ENCODE measurements around the gene PRSS36.

Gene PRSS36

DNA sequence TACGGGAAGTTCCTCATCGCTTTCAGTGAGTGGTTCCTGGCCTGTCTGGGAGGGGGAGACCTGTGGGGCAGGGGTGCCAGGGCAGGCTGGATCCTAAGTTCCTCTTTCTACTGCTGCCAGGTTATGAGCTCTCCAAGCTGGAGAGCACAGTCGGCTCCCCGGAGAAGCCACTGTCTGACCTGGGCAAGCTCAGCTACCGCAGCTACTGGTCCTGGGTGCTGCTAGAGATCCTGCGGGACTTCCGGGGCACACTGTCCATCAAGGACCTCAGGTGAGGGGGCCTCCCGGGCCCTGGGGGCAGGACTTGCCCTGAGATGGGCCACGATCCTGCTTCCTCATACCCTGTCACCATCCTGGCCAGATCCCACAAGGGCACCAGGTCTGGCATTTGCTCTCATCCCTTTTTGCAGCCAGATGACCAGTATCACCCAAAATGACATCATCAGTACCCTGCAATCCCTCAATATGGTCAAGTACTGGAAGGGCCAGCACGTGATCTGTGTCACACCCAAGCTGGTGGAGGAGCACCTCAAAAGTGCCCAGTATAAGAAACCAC is 19.5 kb downstream of the PRSS36 start:
- no peak for DNase-seq (ENCODE audit: extremely low spot score, insufficient read length, low read depth)
- FAIRE-seq = no peak

DNA sequence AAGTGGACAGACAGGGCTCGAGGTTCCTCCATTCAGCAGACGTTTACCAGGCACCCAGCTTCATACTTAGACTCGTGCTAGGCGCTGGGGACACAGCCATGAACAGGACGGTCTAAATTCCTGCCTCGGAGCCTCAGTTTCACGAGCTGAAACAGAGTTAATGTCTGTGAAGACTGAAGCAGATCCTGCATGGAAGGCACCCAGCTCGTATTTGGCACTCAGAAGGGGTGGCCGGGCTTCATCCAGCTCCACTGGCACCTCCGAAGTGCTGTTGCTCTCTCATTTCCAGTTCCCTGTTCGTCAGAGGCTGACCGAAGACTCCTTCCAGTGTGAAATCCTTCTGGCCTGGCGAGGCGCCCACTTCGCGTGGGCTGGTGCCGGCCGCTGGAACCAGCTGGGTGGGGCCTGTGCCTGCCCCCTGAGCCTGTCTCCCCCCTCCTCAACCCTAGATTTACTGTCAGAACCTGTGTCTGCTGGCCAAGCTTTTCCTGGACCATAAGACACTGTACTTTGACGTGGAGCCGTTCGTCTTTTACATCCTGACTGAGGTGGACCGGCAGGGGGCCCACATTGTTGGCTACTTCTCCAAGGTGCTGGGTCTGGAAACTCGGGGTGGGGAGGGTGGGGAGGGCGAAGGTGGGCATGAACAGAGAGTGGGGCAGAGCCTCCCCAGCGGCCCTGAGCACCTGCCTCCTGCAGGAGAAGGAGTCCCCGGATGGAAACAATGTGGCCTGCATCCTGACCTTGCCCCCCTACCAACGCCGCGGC is 20.1 kb downstream of the PRSS36 start:
- no peak for DNase-seq (ENCODE audit: extremely low spot score, insufficient read length, low read depth)
- no peak for FAIRE-seq

DNA sequence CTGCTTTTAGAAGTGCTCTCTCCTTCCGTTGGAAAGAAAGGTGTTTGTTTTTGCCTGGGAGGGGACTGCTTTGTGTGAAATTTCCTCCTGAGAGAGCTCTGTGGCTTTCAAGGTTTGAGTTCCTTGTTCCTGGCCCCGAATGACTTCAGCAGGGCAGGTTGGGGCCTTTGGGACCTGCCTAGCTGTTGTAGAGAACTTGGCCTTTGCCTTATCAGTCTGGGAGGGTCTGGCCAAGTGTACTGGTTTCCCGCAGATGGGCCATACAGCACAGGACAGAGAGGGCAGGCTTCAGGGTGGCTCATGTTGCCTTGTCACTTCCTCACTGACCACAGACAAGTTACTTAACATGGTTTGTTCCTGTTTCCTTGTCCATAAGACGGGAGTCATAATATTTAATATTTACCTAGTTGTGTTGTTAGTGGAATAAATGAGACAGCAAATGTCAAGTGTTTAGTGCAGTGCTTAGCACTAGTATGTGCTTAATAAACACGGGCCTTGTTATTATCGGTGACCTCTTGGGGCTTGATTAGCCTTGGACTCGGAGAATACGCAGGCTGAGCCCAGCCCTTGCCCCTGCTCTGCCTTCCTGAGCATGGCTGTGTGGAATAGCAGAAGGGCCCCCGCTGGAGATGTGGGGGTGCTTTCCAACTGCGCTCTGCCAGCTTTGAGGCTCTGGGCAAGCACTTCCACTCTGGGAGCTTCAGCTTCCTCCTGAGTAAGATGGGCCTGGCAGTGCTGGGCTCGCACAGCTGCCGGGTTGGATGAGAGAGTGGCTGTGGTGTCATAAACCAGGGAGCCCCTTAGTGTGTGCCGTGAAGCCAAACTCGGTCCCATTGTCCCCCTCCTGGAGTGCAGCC is 20.9 kb downstream of the PRSS36 start:
- FAIRE-seq = no peak

DNA sequence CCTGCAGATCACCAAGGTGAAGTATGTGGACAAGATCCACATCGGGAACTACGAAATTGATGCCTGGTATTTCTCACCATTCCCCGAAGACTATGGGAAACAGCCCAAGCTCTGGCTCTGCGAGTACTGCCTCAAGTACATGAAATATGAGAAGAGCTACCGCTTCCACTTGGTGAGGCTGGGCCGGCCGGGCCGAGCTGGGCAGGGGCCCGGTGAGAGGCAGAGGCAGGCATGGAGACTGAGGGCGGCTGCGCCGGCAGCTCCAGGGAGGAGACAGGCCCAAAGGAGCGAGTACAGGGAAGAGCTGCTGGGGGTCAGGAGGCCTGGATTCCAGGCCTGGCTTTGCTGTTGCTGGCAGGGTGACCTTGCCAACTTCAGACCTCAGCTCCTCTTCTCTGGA is 22.7 kb downstream of the PRSS36 start:
- no peak for FAIRE-seq

More for the DNA sequence above, 20.9 kb downstream of the PRSS36 start:
- DNase-seq (ENCODE audit: extremely low spot score, insufficient read length, low read depth) = no peak

DNA sequence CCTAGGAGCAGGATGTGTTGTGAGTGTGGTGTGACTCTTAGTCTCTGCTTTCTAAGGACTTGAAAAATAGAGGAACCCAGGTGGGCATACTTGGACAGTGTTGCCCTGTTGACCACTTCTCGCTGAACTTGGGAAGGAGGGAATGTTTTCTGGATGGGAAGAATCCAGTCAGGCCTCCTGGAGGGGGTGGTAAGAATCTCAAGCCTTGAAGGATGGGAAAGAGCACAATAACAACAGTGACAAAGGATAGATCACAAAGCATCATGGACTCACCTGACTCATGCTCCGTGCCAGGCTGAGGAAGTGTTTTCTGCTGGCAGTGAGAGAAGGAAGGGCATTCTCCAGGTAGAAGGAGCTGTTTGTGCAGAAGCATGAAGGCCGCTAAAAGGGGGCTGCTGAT is 24.0 kb downstream of the PRSS36 start:
- FAIRE-seq (no peak), DNase-seq (ENCODE audit: extremely low spot score, insufficient read length, low read depth) (no peak)

More for the DNA sequence above, 22.7 kb downstream of the PRSS36 start:
- no peak for DNase-seq (ENCODE audit: extremely low spot score, insufficient read length, low read depth)

DNA sequence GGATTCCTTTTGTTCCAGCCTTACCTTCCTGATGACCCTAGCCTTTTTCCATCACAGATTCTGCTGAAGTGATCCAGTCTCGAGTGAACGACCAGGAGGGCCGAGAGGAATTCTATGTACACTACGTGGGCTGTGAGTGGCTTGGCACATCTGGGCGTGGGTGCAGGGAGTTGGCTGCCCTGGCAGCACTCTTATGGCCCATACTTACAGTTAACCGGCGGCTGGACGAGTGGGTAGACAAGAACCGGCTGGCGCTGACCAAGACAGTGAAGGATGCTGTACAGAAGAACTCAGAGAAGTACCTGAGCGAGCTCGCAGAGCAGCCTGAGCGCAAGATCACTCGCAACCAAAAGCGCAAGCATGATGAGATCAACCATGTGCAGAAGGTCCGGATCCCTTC is 29.7 kb downstream of the PRSS36 start:
- no peak for FAIRE-seq

DNA sequence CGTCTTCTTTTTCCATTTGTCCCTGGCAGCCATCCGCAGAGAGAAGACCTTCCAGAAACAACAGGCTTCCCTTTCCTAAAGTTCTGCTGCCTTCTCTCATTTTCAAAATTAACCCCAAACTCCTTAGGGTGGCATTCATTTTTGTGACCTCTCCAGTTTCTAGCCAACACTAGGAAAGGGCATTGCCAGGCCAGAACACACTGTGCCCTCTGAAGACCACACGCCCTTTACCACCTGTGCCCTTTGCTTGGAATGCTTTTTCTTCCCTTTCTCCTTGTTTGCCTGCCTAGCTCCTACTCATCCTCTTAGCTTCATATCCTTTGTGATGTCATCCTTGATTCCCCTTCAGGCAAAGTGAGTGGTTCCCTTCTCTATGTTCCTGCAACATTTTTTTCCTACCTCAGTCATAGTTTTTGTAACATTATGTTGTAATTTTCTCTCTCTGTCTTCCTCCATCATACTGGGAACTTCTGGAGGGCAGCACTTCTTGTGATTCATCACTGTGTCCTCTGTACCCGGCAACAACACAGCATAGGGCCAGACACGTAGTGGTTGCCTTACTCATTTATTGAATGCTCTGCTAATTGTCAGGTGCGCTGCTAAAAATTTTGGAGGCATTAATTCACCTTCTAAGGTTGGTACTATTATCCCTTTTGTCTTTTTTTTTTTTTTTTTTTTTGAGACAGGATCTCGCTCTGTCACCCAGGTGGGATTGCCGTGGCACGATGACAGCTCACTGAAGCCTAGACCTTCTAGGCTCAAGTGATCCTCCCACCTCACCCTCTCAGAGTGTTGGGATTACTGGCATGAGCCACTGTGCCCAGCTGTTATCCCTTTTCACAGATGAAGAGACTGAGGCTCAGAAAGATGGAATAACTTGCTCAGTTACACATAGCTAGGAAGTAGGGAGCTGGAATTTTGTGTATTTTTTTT is 31.4 kb downstream of the PRSS36 start:
- no peak for DNase-seq (ENCODE audit: extremely low spot score, insufficient read length, low read depth)
- FAIRE-seq = no peak

More for the DNA sequence above, 29.7 kb downstream of the PRSS36 start:
- no peak for DNase-seq (ENCODE audit: extremely low spot score, insufficient read length, low read depth)

DNA sequence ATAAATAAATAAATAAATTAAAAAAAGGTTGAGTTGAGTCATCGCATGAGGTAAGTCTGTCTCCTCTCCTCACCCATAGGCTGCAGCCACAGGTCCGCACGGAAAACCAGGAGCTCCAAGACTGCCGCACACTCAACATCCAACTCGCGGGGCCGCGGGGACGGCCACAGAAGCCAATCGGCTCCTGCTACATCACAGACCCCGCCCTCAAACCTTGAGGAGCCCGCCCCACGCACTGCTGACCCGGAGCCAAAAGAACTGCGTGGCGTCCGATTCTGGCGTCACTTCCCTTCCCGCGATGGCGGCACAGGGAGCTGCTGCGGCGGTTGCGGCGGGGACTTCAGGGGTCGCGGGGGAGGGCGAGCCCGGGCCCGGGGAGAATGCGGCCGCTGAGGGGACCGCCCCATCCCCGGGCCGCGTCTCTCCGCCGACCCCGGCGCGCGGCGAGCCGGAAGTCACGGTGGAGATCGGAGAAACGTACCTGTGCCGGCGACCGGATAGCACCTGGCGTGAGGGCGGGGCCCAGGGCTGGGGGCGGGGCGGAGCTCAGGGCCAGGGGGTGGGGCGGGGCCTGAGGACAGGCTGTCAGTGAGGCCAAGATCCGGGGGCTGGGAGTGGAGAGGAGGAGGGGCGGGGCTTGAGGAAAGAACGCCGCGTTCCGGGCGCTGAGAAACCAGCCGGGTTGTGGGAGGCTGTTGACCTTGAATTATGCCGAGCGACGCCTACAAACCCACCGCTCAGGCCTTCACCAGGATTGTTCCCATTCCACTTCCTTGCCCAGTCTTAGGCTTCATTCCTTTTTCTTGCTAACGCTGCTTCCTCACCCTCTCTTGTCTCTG is 32.3 kb downstream of the PRSS36 start, which contains the start of gene KAT8:
Gene KAT8, plus strand, starts transcription at position 281 of the 839 bp plus-strand sequence. Its CDS starts 18 bp downstream, at position 299.
- DNase-seq (ENCODE audit: extremely low spot score, insufficient read length, low read depth) (peak; percentile 95), FAIRE-seq (peak; percentile 97)

DNA sequence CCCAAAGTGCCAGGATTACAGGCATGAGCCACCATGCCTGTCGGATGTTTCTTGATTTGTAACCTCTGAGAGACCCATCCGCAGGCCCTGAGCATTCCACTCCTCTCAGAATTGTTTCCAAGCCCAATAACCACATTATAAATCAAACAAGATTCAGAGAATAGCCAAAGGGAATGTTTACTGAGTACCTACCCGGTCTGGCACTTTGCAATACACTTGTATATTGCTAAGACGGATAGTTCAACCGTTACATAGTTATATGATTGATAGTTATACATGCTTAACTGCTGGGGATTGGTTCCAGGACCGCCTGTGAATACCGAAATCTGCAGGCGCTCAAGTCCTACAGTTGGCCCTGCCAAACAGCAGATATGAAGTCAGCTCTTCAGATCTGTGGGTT is 35.4 kb downstream of the PRSS36 start:
- DNase-seq (ENCODE audit: extremely low spot score, insufficient read length, low read depth) = no peak
- no peak for FAIRE-seq

DNA sequence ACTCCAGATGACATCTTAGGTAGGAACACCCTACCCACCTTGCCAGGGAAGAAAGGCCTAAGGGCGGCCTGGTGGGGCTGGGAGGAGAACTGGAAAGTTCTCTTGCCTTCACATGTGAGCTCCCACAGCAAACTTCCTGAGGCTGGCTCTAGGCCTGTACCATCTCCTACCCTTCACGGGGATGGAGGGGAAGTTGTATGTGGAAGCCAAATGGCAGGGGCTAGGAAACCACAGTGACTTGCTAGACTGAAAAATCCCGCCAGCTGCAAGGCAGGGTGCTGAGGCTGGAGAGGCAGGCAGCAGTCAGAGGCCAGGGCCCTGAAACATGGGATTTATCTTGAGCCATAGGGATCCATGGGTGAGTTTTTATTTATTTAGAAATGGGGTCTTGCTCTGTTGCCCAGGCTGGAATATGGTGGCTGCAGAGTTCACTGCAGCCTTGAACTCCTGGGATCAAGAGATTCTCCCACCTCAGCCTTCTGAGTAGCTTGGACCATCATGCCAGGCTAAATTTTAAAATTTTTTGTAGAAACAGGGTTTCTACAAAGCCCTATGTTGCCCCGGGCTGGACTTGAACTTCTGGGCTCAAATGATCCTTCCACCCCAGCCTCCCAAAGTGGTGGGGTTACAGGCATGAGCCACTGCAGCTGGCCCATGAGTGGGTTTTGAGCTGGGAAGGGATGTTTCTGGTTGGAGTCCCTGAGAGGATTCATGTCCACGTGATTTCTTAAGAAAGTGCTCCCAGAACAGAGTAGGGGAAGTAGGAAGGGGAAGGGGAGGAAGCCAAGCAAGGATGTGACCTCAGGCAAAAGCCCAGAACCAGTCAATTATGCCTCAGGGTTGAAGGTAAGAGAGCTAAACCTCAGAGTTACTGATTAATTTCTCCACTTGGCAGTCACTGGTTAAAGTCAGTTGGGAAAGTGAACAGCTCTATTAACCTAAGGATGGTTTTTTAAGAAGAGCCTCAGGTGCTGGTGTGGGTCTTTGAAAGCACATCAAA is 36.4 kb downstream of the PRSS36 start:
- FAIRE-seq (peak; percentile 90), DNase-seq (ENCODE audit: extremely low spot score, insufficient read length, low read depth) (no peak)

DNA sequence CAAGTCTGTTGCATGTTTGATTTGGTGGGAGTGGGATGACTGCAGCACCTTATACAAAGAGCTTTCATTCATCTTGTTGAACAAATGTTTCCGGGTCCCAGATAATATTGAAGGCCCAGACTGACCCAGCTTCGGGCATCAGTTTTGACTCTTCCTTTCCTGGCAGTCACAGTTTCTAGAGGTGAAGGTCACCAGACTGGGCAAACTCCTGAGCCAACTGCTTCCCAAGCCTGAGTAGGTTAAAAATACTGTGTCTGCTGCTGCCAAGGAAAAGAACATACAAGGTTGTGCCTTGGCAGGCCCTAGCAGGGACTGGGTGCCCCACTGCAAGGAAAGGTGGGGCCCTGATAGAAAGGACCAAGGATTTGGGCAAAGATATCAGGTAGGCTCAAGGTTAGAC is 37.2 kb downstream of the PRSS36 start:
- DNase-seq (ENCODE audit: extremely low spot score, insufficient read length, low read depth) (no peak), FAIRE-seq (no peak)

DNA sequence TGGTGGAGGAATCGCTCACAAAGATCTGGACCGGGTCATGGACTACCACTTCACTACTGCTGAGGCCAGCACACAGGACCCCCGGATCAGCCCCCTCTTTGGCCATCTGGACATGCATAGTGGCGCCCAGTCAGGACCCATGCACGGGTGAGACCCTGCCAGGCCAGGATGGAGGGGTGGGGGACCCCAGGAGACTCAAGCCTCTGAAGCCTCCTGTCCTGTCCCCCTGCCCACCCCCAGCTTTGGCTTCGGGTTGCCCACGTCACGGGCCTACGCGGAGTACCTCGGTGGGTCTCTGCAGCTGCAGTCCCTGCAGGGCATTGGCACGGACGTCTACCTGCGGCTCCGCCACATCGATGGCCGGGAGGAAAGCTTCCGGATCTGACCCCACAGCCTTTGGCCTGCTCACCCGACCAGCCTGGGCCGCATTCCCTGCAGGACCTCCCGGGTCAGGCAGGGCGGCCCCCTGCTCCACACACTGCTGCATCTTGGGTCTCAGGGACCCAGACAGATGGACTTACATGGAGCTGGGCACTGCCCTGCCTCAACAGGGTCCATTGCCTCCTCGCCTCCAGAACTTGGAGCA is 37.9 kb downstream of the PRSS36 start:
- FAIRE-seq (no peak), DNase-seq (ENCODE audit: extremely low spot score, insufficient read length, low read depth) (no peak)

DNA sequence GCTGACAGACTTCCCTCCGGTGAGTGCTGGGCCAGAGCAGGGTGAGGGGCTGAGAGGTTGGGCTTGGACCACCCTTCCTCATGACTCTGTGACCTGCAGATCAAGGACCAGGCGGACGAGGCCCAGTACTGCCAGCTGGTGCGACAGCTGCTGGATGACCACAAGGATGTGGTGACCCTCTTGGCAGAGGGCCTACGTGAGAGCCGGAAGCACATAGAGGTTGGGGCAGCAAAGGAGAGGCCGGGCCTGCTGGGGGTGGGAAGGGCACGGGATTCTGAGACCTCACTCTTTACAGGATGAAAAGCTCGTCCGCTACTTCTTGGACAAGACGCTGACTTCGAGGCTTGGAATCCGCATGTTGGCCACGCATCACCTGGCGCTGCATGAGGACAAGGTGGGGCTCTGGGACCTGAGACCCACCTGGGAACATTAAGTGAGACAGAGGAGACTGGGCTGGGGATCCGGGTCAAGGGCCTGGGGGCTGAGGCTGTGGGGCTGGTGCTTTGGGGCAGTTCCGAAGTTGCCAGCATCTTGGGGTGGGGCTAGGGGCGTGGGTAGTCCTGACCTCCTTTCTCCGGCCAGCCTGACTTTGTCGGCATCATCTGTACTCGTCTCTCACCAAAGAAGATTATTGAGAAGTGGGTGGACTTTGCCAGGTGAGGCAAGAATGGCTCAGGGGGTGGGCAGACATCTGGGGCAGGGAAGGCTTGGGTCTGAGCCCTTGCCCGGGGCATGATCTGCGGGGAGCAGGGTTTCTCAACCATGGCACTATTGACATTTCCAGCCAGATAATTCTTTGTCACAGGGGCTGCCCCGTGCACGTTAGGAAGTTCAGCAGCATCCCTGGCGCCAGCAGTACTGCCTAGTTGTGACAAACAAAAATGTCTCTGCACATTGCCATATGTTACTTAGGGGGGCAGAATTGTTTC is 39.5 kb downstream of the PRSS36 start:
- DNase-seq (ENCODE audit: extremely low spot score, insufficient read length, low read depth) = no peak
- FAIRE-seq = no peak

DNA sequence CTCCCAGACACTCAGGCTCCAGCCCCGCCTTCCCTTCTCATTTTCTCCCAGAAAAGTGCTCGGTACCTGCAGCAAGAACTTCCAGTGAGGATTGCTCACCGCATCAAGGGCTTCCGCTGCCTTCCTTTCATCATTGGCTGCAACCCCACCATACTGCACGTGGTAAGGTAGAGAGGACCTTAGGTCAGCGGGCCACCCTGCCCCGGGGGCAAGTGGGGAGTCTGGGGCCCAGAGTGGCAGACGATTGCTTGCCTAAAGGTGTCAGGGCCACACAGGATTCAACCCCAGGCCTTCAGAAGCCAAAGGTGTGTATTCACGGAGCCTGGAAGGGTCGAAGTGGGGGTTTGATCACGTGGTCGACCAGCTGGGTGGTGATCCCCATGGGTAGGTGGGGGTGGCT is 40.2 kb downstream of the PRSS36 start:
- FAIRE-seq (no peak), DNase-seq (ENCODE audit: extremely low spot score, insufficient read length, low read depth) (no peak)

DNA sequence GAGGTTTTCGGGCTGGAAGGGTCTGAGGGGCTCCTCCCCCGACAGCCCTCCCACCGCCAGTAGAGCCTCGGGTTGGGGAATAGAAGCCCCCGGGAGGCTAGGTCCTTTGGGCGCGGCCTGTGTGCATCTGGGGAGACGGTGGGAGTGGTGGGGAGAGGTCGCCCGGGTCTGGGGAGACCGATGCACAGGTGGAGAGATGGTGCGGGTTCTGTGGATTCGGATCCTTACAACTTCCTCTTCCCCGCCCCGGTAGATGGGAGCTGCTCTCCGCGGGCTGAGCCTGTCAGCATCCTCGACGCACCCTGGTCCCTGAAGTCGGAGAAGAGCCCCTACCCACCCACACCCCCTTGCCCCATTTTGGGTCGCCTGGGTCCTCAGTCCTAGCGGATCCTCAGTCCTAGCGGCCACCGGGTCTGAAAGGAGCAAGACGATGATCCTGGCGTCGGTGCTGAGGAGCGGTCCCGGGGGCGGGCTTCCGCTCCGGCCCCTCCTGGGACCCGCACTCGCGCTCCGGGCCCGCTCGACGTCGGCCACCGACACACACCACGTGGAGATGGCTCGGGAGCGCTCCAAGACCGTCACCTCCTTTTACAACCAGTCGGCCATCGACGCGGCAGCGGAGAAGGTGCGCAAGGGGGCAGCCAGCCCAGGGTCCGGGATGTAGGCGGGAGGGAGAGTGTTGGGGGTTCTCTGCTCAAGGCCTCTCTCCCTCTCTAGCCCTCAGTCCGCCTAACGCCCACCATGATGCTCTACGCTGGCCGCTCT is 40.9 kb downstream of the PRSS36 start:
- DNase-seq (ENCODE audit: extremely low spot score, insufficient read length, low read depth) (no peak), FAIRE-seq (no peak)
